ENCODE measurements around the gene SMIM9. TPM values are rescaled to one million over a fixed set of nuclear protein-coding genes. Genes with fewer than 3 reads are reported as not detected.
"Not testable (repeated sequence)": the region's sequence is repeated elsewhere in the genome, so short reads cannot be mapped to it uniquely, and the experiment has no call there.

Gene SMIM9
- total RNA-seq, result 1 to 10 TPM in 1 of 4 donors, not detected in 3; 2.3 TPM
- polyA plus RNA-seq, result not detected

DNA sequence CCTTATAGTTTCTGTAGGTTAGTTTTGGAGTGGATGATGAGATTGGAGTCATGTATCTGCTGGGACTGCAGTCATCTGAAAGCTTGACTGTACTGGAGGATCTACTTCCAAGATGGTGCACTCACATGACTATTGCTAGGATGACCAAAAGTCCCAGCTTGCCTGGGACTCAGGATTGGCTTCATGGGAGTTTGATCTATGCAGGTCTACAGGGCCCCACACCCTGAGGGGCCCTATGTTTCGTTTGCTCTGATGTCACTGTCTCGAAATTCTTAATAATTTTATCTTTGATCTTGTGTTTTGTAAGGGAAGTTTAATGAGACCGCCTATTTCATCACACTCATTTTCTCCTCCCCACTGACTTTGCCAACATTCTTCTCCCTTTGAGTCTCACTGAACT lies at the start of gene SMIM9:
SMIM9 (minus strand) TSS at position 101 of the 400 bp plus-strand sequence. CDS start 3,806 bp downstream, outside the sequence.
- Histone ChIP-seq H3K27me3 (no peaks in the 10 kb centered on the region), H3K4me1 (no peaks in the 10 kb centered on the region), H3K36me3 (no peaks in the 10 kb centered on the region), H3K27ac (no peak within 1 kb of the TSS), H3K9me3 (no peaks in the 10 kb centered on the region), H3K4me3 (no peak within 1 kb of the TSS)
- intact Hi-C loops (cut with DNase I), result no loop called here
- DNase-seq, result no peak
- WGBS, 2 donors, result 89 to 98% methylated on average over 3 of the region's 3 CpGs
- TF ChIP-seq EP300 (IDR thresholded peaks at IDR 0.05), result no peak
- TF ChIP-seq, protein P1, sequence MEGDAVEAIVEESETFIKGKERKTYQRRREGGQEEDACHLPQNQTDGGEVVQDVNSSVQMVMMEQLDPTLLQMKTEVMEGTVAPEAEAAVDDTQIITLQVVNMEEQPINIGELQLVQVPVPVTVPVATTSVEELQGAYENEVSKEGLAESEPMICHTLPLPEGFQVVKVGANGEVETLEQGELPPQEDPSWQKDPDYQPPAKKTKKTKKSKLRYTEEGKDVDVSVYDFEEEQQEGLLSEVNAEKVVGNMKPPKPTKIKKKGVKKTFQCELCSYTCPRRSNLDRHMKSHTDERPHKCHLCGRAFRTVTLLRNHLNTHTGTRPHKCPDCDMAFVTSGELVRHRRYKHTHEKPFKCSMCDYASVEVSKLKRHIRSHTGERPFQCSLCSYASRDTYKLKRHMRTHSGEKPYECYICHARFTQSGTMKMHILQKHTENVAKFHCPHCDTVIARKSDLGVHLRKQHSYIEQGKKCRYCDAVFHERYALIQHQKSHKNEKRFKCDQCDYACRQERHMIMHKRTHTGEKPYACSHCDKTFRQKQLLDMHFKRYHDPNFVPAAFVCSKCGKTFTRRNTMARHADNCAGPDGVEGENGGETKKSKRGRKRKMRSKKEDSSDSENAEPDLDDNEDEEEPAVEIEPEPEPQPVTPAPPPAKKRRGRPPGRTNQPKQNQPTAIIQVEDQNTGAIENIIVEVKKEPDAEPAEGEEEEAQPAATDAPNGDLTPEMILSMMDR (IDR thresholded peaks at IDR 0.05), result no peak

DNA sequence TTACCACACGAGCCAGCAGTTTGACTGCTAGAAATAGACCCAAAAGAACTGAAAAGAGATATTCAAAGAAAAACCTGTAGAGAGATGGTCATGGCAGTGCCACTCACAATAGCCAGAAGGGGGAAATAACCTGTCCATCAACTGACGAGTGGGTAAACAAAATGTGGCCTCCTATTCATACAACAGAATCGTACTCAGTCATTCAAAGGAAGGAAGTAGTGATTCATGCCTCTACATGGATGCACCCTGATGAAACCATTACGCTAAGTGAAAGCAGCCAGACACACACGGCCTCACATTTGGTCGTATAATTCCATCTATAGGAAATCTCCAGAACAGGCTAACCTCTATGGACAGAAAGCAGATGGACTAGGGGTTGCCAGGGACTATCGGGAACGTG lies 49.6 kb upstream of the SMIM9 start:
- H3K4me1 ChIP-seq; intact Hi-C loops (cut with DNase I); H3K4me3 ChIP-seq; H3K27ac ChIP-seq; H3K9me3 ChIP-seq; DNase-seq; H3K36me3 ChIP-seq; H3K27me3 ChIP-seq: not testable (repeated sequence)
- no CpG with 5 or more reads among the region's 8 CpGs for WGBS, 2 donors

GRCh38 chrX:154873329-154873728 lies 38.9 kb upstream of the SMIM9 start:
- Histone ChIP-seq H3K27me3 (no peaks in the 10 kb centered on the region), H3K9me3 (no peaks in the 10 kb centered on the region), H3K4me1 (no peaks in the 10 kb centered on the region), H3K36me3 (no peaks in the 10 kb centered on the region), H3K4me3 (no peak overlapping the region), H3K27ac (no peak overlapping the region)
- DNase-seq, result no peak
- TF ChIP-seq, protein P1 (IDR thresholded peaks at IDR 0.05), result no peak
- TF ChIP-seq POLR2A (IDR thresholded peaks at IDR 0.05), result no peak
- no peak for TF ChIP-seq EP300 (IDR thresholded peaks at IDR 0.05)
- no peak for TF ChIP-seq POLR2AphosphoS5 (IDR thresholded peaks at IDR 0.05)
- WGBS, 2 donors, result 87 to 89% methylated on average over 2 of the region's 2 CpGs
- intact Hi-C loops (cut with DNase I), result no loop called here

DNA sequence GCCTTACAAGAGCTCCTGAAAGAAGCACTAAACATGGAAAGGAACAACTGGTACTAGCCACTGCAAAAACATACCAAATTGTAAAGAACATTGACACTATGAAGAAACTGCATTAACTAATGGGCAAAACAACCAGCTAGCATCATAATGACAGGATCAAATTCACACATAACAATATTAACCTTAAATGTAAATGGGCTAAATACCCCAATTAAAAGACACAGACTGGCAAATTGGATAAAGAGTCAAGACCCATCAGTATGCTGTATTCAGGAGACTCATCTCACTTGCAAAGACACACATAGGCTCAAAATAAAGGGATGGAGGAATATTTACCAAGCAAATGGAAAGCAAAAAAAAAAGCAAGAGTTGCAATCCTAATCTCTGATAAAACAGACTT lies 34.1 kb upstream of the SMIM9 start:
- H3K27me3 ChIP-seq; H3K4me1 ChIP-seq; H3K27ac ChIP-seq; DNase-seq; H3K36me3 ChIP-seq; H3K9me3 ChIP-seq; H3K4me3 ChIP-seq; intact Hi-C loops (cut with DNase I): not testable (repeated sequence)

GRCh38 chrX:154855256-154855655 lies 20.8 kb upstream of the SMIM9 start:
- no peak for TF ChIP-seq POLR2A (IDR thresholded peaks at IDR 0.05)
- no peak overlapping the region for H3K4me3 ChIP-seq
- intact Hi-C loops (cut with DNase I), result no loop called here

DNA sequence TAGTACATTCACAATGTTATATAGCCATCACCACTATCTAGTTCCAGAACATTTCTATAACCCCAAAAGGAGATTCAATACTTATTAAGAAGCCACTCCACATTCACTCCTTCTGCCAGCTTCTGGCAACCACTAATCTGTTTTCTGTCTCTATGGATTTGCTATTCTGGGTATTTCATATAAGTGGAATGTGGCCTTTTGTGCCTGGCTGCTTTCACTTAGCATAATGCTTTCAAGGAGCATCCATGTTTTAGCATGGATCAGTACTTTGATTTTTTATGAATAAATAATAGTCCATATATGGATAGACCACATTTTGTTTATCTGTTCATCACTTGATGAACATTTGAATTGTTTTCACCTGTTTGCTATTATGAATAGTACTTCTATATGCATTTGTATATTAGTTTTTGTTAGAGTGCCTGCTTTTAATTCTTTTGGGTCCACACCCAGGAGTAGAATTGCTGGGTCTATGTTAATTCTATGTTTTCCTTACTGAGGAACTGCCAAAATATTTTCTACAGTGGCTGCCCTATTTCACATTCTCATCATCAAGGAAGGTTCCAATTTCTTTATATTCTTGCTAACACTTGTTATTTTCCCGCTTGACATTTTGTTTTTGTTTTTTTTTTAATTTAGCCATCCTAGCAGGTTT lies 16.6 kb upstream of the SMIM9 start:
- no peak for TF ChIP-seq POLR2A (IDR thresholded peaks at IDR 0.05)
- no peak for TF ChIP-seq EP300 (IDR thresholded peaks at IDR 0.05)
- TF ChIP-seq, protein P1 (IDR thresholded peaks at IDR 0.05), result no peak
- TF ChIP-seq POLR2AphosphoS5 (IDR thresholded peaks at IDR 0.05), result no peak
- no peak for DNase-seq
- Histone ChIP-seq H3K36me3 (no peaks in the 10 kb centered on the region), H3K9me3 (no peaks in the 10 kb centered on the region), H3K27ac (no peak overlapping the region), H3K27me3 (no peaks in the 10 kb centered on the region), H3K4me1 (no peaks in the 10 kb centered on the region), H3K4me3 (no peak overlapping the region)
- 95 to 98% methylated on average over 1 of the region's 1 CpG for WGBS, 2 donors
- intact Hi-C loops (cut with DNase I), result no loop called here

More at GRCh38 chrX:154855256-154855655, 20.8 kb upstream of the SMIM9 start:
- Histone ChIP-seq H3K4me1 (no peaks in the 10 kb centered on the region), H3K27ac (no peak overlapping the region), H3K36me3 (no peaks in the 10 kb centered on the region), H3K27me3 (no peaks in the 10 kb centered on the region), H3K9me3 (no peaks in the 10 kb centered on the region)
- DNase-seq, result no peak

All from sigmoid colon (tissue), 7 donors.